Measurements from ENCODE around the gene RPL35.
"Not testable (repeated sequence)": the region's sequence is repeated elsewhere in the genome, so short reads cannot be mapped to it uniquely, and the experiment has no call there.

RPL35 gene

GRCh38 chr9:124849801-124850200 lies 12.0 kb downstream of the RPL35 start:
- DNase-seq: no peak

GRCh38 chr9:124846969-124847368 lies 14.8 kb downstream of the RPL35 start:
- DNase-seq: no peak

GRCh38 chr9:124846467-124846866 lies 15.3 kb downstream of the RPL35 start:
- DNase-seq: not testable (repeated sequence)

- DNase-seq: no peak
These were observed 17.5 kb downstream of the RPL35 start for GRCh38 chr9:124844291-124844690.

GRCh38 chr9:124843456-124844034 lies 18.2 kb downstream of the RPL35 start:
- DNase-seq: no peak

GRCh38 chr9:124841075-124841821 lies 20.5 kb downstream of the RPL35 start:
- no peak for DNase-seq

GRCh38 chr9:124840300-124840833 lies 21.4 kb downstream of the RPL35 start:
- no peak for DNase-seq

- DNase-seq: no peak
These were observed 22.0 kb downstream of the RPL35 start for GRCh38 chr9:124839612-124840299.

GRCh38 chr9:124838567-124839275 lies 23.0 kb downstream of the RPL35 start:
- DNase-seq: not testable (repeated sequence)

GRCh38 chr9:124838132-124838531 lies 23.6 kb downstream of the RPL35 start:
- DNase-seq: not testable (repeated sequence)

GRCh38 chr9:124835026-124835557 lies 26.7 kb downstream of the RPL35 start:
- no peak for DNase-seq

GRCh38 chr9:124834591-124834990 lies 27.2 kb downstream of the RPL35 start:
- no peak for DNase-seq

GRCh38 chr9:124831642-124832364 lies 30.0 kb downstream of the RPL35 start:
- DNase-seq: no peak

GRCh38 chr9:124830593-124830992 lies 31.2 kb downstream of the RPL35 start:
- no peak for DNase-seq

GRCh38 chr9:124829334-124829669 lies 32.5 kb downstream of the RPL35 start:
- DNase-seq: no peak

- DNase-seq: no peak
These were observed 33.0 kb downstream of the RPL35 start for GRCh38 chr9:124828489-124829333.

GRCh38 chr9:124820698-124821623 lies 40.8 kb downstream of the RPL35 start:
- no peak for DNase-seq

- DNase-seq: no peak
These were observed 43.1 kb downstream of the RPL35 start for GRCh38 chr9:124818431-124819281.

- no peak for DNase-seq
These were observed 46.2 kb downstream of the RPL35 start for GRCh38 chr9:124815601-124816000.

All from GDM1 (cell line).